BJ (cell line): ENCODE data around the gene HACE1. TPM values are rescaled to one million over a fixed set of nuclear protein-coding genes. Genes with fewer than 3 reads are reported as not detected.
"Not testable (repeated sequence)": the region's sequence is repeated elsewhere in the genome, so short reads cannot be mapped to it uniquely, and the experiment has no call there.

ENCODE experiments used
- CTCF ChIA-PET: fragments of 350-600 bp; formaldehyde crosslinking; extraction: SDS; loops from one replicate; lab custom pipeline; 2021; ENCODE audit warnings: antibody characterized with exemption, inconsistent platforms; lab: Yijun Ruan, JAX
- POLR2A ChIA-PET: fragments of 300-600 bp; sonication (Branson Sonifier 250); formaldehyde crosslinking; extraction: SDS; loops from one replicate; lab custom pipeline; 2021; ENCODE audit warnings: antibody characterized with exemption; lab: Charles Lee
- DNase-seq: peaks from one replicate; pipeline ENCODE4 v3.0.0-alpha.2; 2011; ENCODE audit warnings: low read depth
- H3K27me3 ChIP-seq: 2 replicates; pipeline ENCODE4 v1.6.0; 2011; ENCODE audit warnings: low read length; ENCODE audit not compliant: control insufficient read depth, insufficient read depth
- H3K36me3 ChIP-seq: 2 replicates; pipeline ENCODE4 v1.5.1; 2011; ENCODE audit warnings: low read length; ENCODE audit not compliant: control insufficient read depth, insufficient read depth
- H3K4me3 ChIP-seq: 2 replicates; pipeline ENCODE4 v1.5.1; 2011; ENCODE audit warnings: low read depth, mild to moderate bottlenecking, control low read depth, low read length
- CTCF ChIP-seq: IDR thresholded peaks from 2 replicates; pipeline ENCODE4 v1.5.1; 2011; ENCODE audit warnings: low read depth, mild to moderate bottlenecking, control low read depth, inconsistent platforms, low read length, moderate library complexity; ENCODE audit not compliant: insufficient read depth
- polyA plus RNA-seq: library from polyadenylated mRNA; depleted of rRNA; stranded (reverse); fragments of >200 nt; gene quantifications from 2 replicates; pipeline ENCODE4 v1.2.3, GENCODE V29; 2011

HACE1 gene
- polyA plus RNA-seq, 1 experiment, result 6.8 TPM

GRCh38 chr6:104753251-104753650, 106.5 kb downstream of the HACE1 start:
- ChIA-PET POLR2A (no interaction called here), CTCF (interaction anchor here (0.6 kb wide), 1 partner anchor 66 kb away, joined by 3 read pairs; no protein-coding TSS in a partner anchor)
- TF ChIP-seq CTCF, result no peak

GRCh38 chr6:104750449-104750848, 109.3 kb downstream of the HACE1 start:
- POLR2A ChIA-PET, result no interaction called here
- no peak for TF ChIP-seq CTCF
- H3K4me3 ChIP-seq, result no peak overlapping the region
- CTCF ChIA-PET, result no interaction called here
- H3K27me3 ChIP-seq, result no peaks in the 10 kb centered on the region
- DNase-seq, result no peak
- no peaks in the 10 kb centered on the region; the same call in none of the 2 replicates for H3K36me3 ChIP-seq

More at GRCh38 chr6:104753251-104753650, 106.5 kb downstream of the HACE1 start:
- no peak overlapping the region for H3K4me3 ChIP-seq
- no peak for DNase-seq
- no peaks in the 10 kb centered on the region for H3K36me3 ChIP-seq
- no peaks in the 10 kb centered on the region for H3K27me3 ChIP-seq

GRCh38 chr6:104739124-104739523, 120.6 kb downstream of the HACE1 start:
- POLR2A ChIA-PET, DNase-seq, CTCF ChIA-PET: not testable (repeated sequence)

GRCh38 chr6:104737567-104737966, 122.2 kb downstream of the HACE1 start:
- CTCF ChIA-PET, POLR2A ChIA-PET: not testable (repeated sequence)

More at GRCh38 chr6:104739124-104739523, 120.6 kb downstream of the HACE1 start:
- not testable (repeated sequence) for H3K4me3 ChIP-seq, H3K36me3 ChIP-seq, H3K27me3 ChIP-seq

GRCh38 chr6:104736545-104736944, 123.2 kb downstream of the HACE1 start:
- Histone ChIP-seq H3K36me3 (no peaks in the 10 kb centered on the region), H3K4me3 (no peak overlapping the region), H3K27me3 (no peaks in the 10 kb centered on the region)
- ChIA-PET CTCF (interaction anchor here (0.6 kb wide), 1 partner anchor 179 kb away, joined by 3 read pairs; no protein-coding TSS in a partner anchor), POLR2A (no interaction called here)
- no peak for DNase-seq
- TF ChIP-seq CTCF, result no peak

More at GRCh38 chr6:104737567-104737966, 122.2 kb downstream of the HACE1 start:
- not testable (repeated sequence) for H3K36me3 ChIP-seq, H3K27me3 ChIP-seq, H3K4me3 ChIP-seq, DNase-seq

- no peak for TF ChIP-seq CTCF
- ChIA-PET POLR2A (no interaction called here), CTCF (no interaction called here)
- DNase-seq, result no peak
- H3K4me3 ChIP-seq, result no peak overlapping the region
- H3K27me3 ChIP-seq, result no peaks in the 10 kb centered on the region
- no peaks in the 10 kb centered on the region for H3K36me3 ChIP-seq
Measured at GRCh38 chr6:104730450-104730849, 129.3 kb downstream of the HACE1 start.
